IMR-90 (cell line): ENCODE results near the gene ZNF746.

ENCODE experiments used
- CTCF ChIP-seq: conservative IDR thresholded peaks from 2 replicates; pipeline ENCODE4 v1.5.1; 2012; ENCODE audit warnings: mild to moderate bottlenecking, low read depth, low read length, improper control_type of control experiment
- RAD21 ChIP-seq: IDR thresholded peaks from 2 replicates; pipeline ENCODE4 v1.6.1; 2012; ENCODE audit warnings: low read length, improper control_type of control experiment

GRCh38 chr7:149427893-149428292 is 69.7 kb downstream of the ZNF746 start:
- TF ChIP-seq RAD21 (no peak), CTCF (no peak)
